Neuron (in vitro differentiated cells): ENCODE data around the gene ACTRT2.

Source experiments
- H2AFZ ChIP-seq: one replicate; pipeline ENCODE4 v1.6.1; 2013; ENCODE audit warnings: low read depth, mild to moderate bottlenecking, inconsistent platforms, low read length, moderate library complexity
- H3K27me3 ChIP-seq: one replicate; pipeline ENCODE4 v1.6.1; 2013; ENCODE audit warnings: low read length; ENCODE audit not compliant: insufficient read depth
- H3K36me3 ChIP-seq: one replicate; pipeline ENCODE4 v1.6.1; 2013; ENCODE audit warnings: low read length; ENCODE audit not compliant: insufficient read depth
- H3K4me1 ChIP-seq: one replicate; pipeline ENCODE4 v1.6.1; 2013; ENCODE audit warnings: low read length; ENCODE audit not compliant: insufficient read depth
- H3K4me3 ChIP-seq: 2 replicates; pipeline ENCODE4 v1.5.1; 2013; ENCODE audit warnings: mild to moderate bottlenecking, low read length, moderate library complexity
- H3K9me3 ChIP-seq: one replicate; pipeline ENCODE4 v1.6.1; 2013; ENCODE audit warnings: low read length

ACTRT2 gene

DNA sequence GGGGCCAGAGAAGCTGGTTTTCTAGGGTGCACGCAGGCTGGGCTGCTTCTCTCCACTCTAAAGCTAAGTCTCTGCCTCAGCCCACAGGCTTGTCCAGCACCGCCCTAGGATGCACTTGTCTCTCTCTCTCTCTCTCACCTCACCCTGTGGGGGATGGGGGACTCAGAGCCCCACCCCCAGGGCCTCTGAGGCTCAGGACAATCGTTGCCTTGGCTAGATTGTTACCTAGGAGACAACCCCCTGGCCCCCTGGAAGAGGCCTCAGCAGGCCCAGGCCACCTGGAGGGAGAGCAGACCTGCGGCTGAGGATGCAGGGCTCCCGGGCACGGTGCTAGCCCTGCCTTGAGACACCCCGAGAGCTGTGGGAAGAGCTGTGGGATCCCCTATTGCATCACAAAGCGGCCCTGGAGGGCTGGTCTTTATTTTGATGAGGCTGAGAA is at the start of gene ACTRT2:
TSS of gene ACTRT2 (plus strand) at position 235 of the 439 bp plus-strand sequence. CDS start 220 bp downstream, outside the sequence.
- H3K36me3 ChIP-seq, result no peaks in the 10 kb centered on the region
- peaks cover 3% of the 10 kb centered on the region for H3K27me3 ChIP-seq
- no peak within 1 kb of the TSS for H3K4me3 ChIP-seq
- H2AFZ ChIP-seq, result no peak within 1 kb of the TSS
- peaks cover 2% of the 10 kb centered on the region for H3K9me3 ChIP-seq
- H3K4me1 ChIP-seq, result no peaks in the 10 kb centered on the region

DNA sequence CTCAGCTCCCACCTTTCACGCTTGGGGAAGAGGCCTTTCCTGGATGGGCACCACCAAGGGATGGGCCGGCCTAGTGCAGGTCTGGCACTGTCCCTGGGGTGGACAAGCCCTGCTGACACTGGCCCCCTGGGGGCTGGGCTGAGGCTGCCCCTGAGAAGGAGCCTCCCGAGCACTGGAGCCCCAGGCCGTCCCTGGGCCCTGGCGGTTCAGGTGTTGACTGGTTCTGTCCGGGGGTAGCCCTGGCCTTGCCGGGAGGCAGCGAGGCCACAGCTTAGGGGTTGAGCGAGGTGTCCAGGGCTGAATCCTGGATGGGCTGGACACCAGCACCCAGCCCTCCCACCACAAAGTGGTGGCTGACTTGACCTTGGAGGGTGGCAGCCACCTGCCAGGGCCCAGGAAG is 49.7 kb upstream of the ACTRT2 start:
- no peaks in the 10 kb centered on the region for H3K4me1 ChIP-seq

DNA sequence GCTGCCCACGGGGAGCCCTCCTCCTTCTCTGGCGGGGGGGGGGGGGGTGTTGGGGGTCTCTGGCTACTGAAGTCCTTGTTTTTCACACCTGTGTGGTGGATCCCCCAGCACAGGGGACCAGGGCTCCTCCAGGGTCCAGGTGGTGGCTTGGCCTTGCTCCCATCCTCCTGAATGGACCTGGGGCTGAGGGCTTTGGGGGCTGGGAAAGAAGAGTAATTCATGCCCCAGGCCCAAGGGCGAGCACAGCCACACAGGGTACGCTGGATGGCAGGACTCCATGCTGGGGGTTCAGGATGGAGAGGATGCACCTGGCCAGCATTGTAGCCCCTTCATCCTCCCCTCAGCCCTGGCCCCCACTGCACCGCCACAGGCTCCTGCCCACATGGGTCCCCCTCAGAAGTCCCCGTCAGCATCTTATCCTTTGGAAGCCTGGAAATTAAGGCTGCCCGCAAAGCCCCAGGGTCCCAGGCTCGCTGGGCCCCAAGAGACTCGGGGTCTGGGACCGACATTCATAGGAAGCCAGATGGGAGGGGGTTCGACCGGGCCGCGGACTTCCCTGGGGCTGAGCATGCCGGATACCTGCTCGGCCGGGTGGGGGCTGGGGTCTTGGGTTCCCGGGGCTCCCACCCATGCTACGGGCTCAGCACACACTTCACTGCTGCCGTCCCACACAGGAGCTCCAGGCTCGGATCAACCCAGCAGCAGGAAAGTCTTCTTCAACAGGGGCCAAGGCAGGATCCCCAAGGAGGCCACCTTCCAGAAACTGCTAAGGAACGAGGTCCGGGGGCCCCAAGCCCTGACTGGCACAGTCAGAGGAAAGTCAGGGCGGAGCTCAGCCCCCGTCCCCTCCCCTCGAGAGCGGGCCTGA is 49.0 kb upstream of the ACTRT2 start:
- H3K9me3 ChIP-seq, result no peaks in the 10 kb centered on the region
- no peak overlapping the region for H3K4me3 ChIP-seq
- peaks cover 20% of the 10 kb centered on the region for H3K27me3 ChIP-seq
- no peaks in the 10 kb centered on the region for H3K4me1 ChIP-seq
- H2AFZ ChIP-seq, result no peak overlapping the region
- H3K36me3 ChIP-seq, result no peaks in the 10 kb centered on the region

More for the DNA sequence above, 49.7 kb upstream of the ACTRT2 start:
- no peak overlapping the region for H2AFZ ChIP-seq
- no peak overlapping the region for H3K4me3 ChIP-seq
- H3K27me3 ChIP-seq, result peaks cover 21% of the 10 kb centered on the region
- H3K9me3 ChIP-seq, result no peaks in the 10 kb centered on the region
- H3K36me3 ChIP-seq, result no peaks in the 10 kb centered on the region

- Histone ChIP-seq H3K27me3 (peaks cover 20% of the 10 kb centered on the region), H3K36me3 (no peaks in the 10 kb centered on the region), H3K4me3 (no peak overlapping the region), H3K9me3 (no peaks in the 10 kb centered on the region), H3K4me1 (no peaks in the 10 kb centered on the region), H2AFZ (no peak overlapping the region)
Measured at GRCh38 chr1:2972879-2973575, 48.2 kb upstream of the ACTRT2 start.

DNA sequence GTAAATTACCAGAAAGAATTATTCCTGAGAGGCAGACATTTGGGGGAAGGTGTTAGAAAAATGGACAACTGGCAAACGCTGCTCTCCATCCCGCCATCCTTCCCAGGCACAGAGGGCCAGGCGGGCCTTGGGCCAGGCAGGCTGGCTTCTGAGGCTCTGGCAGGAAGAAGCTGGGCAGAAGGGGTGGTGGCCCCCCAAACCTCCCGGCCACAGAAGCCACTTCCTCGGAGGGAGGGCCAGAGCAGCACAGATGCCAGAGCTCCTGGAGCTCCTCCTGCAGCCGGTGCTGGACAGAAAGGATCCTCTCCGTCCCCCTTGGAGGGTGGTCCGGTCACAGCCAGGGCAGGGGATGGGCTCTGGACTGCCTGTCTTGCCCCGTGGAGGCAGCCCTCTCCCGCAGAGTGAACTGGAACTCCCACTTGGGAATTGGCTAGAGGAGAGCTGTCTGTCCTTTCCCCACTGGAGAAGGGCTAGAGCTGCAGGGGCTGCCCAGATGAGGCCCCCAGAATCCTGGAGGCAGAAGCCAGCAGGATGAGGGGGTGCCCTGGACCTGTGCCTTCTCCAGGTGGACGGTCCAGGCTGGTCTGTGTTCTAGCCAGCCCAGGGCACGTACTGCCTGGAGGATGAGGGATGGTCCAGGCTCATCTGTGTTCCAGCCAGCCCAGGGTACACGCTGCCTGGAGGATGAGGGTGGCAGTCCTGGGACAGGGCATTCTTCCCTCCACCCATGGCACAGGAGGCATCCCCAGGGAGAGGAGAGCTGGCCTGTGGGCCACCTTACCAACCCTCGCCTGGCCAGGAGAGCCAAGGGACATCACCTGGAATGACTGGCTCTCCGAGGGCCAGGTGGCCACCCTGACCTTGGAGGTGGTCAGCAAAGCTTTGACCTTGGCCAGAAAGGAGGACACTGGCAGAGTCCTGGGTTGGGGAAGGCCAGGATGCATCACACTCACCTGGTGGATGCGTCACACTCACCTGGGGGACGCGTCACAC is 47.4 kb upstream of the ACTRT2 start:
- Histone ChIP-seq H3K4me3 (no peak overlapping the region), H3K4me1 (no peaks in the 10 kb centered on the region), H3K27me3 (peaks cover 20% of the 10 kb centered on the region), H3K9me3 (no peaks in the 10 kb centered on the region), H2AFZ (no peak overlapping the region), H3K36me3 (no peaks in the 10 kb centered on the region)

GRCh38 chr1:2974701-2975301 is 46.5 kb upstream of the ACTRT2 start:
- Histone ChIP-seq H3K27me3 (peaks cover 20% of the 10 kb centered on the region), H3K4me3 (no peak overlapping the region), H3K4me1 (no peaks in the 10 kb centered on the region), H3K9me3 (no peaks in the 10 kb centered on the region), H2AFZ (no peak overlapping the region), H3K36me3 (no peaks in the 10 kb centered on the region)

DNA sequence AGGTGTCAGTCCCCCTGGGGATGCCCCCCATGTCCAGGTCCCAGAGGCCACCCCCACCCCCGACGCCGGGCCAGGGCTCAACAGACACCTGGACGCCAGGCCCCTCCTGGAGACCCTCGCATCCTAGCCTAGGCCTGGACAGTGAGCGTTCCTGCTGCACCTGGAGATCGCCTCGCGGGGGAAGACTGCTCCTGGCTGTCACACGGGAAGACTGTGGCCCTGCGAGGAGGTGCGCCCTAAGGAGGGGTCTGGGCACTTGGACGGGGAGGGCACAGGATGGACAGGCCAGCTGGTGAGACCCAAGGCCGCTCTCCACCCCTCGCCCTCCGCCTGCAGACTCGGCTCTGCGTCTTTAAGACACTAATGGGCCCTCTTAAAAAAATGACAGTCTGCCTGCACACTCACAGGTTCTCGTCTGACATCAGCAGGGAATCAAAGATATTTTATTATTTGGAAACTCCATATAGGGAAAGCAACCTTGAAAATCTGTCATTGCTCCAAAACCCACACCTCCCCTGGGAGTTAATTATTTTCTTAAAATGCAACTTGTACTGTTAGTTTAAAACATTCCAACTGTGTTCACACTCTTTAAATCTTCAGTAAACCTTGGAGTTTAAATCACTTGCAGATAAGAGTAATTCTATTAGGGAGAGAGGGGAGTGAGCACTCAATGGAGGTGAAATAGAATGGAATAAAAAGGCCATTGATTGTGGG is 45.6 kb upstream of the ACTRT2 start:
- Histone ChIP-seq H3K27me3 (peaks cover 22% of the 10 kb centered on the region), H3K9me3 (no peaks in the 10 kb centered on the region), H3K4me1 (no peaks in the 10 kb centered on the region), H3K4me3 (no peak overlapping the region), H3K36me3 (no peaks in the 10 kb centered on the region), H2AFZ (no peak overlapping the region)

DNA sequence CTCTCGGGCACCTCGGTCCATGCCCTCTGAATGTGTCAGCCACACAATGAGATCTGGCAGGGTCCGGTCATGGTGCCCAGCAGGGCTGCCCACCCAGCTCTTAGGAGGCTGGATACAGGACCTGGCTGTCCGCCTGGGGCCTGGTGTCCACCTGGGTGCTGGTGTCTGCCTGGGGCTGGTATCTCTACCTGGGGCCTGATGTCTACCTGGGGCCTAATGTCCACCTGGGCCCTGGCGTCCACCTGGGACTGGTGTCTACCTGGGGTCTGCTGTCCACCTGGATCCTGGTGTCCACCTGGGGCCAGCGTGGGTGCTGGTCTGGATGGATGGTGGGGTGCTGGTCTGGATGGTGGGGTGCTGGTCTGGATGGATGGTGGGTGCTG is 45.1 kb upstream of the ACTRT2 start:
- Histone ChIP-seq H3K36me3 (no peaks in the 10 kb centered on the region), H2AFZ (no peak overlapping the region), H3K4me3 (no peak overlapping the region), H3K4me1 (no peaks in the 10 kb centered on the region), H3K27me3 (peaks cover 20% of the 10 kb centered on the region), H3K9me3 (no peaks in the 10 kb centered on the region)

GRCh38 chr1:2977886-2978611 is 43.2 kb upstream of the ACTRT2 start:
- H3K4me3 ChIP-seq, result no peak overlapping the region
- no peaks in the 10 kb centered on the region for H3K4me1 ChIP-seq
- H3K36me3 ChIP-seq, result no peaks in the 10 kb centered on the region
- H2AFZ ChIP-seq, result no peak overlapping the region
- no peaks in the 10 kb centered on the region for H3K9me3 ChIP-seq
- peaks cover 21% of the 10 kb centered on the region for H3K27me3 ChIP-seq

- Histone ChIP-seq H3K4me3 (no peak overlapping the region), H3K4me1 (no peaks in the 10 kb centered on the region), H2AFZ (no peak overlapping the region), H3K9me3 (no peaks in the 10 kb centered on the region), H3K36me3 (no peaks in the 10 kb centered on the region), H3K27me3 (peaks cover 24% of the 10 kb centered on the region)
Measured at GRCh38 chr1:2978691-2979190, 42.5 kb upstream of the ACTRT2 start.

- Histone ChIP-seq H3K4me3 (no peak overlapping the region), H3K36me3 (no peaks in the 10 kb centered on the region), H2AFZ (no peak overlapping the region), H3K4me1 (no peaks in the 10 kb centered on the region), H3K9me3 (no peaks in the 10 kb centered on the region), H3K27me3 (peaks cover 24% of the 10 kb centered on the region)
Measured at GRCh38 chr1:2979191-2980072, 41.8 kb upstream of the ACTRT2 start.
